ENCODE results near the gene SMAD3. TPM values are rescaled to one million over a fixed set of nuclear protein-coding genes. Genes with fewer than 3 reads are reported as not detected.

SMAD3 gene
- total and polyA plus RNA-seq, 10 of the 15 experiments (the other 5 are each of a cell fraction or from before 2014, with no cell fraction given), result 5.6 to 43.2 (median 16.0) TPM

GRCh38 chr15:67093504-67093862 lies 28.1 kb downstream of the SMAD3 start (continued):
- TF ChIP-seq GATAD2B (conservative IDR thresholded peaks at IDR 0.05; ENCODE audit: low read depth) (0 out of 2 replicates have a peak, but pooled peaks have one; percentile 58), BCL3 (IDR thresholded peaks at IDR 0.05; ENCODE audit: borderline replicate concordance, insufficient read depth, low read depth, low read length, poor library complexity, severe bottlenecking) (peak; percentile 19), RAD51 (IDR thresholded peaks at IDR 0.05) (no peak)

GRCh38 chr15:67094001-67094826 lies 28.8 kb downstream of the SMAD3 start:
- BruUV-seq (replicated peaks), result no TSS peak
- DNase-seq (ENCODE audit: low read depth, low spot score), result no peak
- Histone ChIP-seq H3K27me3 (replicated peaks in 1 of 2; ENCODE audit: control insufficient read depth in 2 of 2, insufficient read depth in 2 of 2, low read length in 1 of 2) (no peaks in the 10 kb centered on the region), H3K9ac (ENCODE audit: control insufficient read depth, insufficient read depth, low read length) (no peak overlapping the region), H3K27ac (ENCODE audit: control insufficient read depth, insufficient read depth) (peak overlapping the region; percentile 28; the same call in 1 of the 2 replicates), H4K20me1 (ENCODE audit: control insufficient read depth, insufficient read depth) (no peaks in the 10 kb centered on the region), H3K36me3 (ENCODE audit: control insufficient read depth in 2 of 2, insufficient read depth in 2 of 2, low read length in 1 of 2) (peaks cover 7 to 35% of the 10 kb centered on the region in 2 experiments; a peak in 3 of 4 replicates), H3K4me2 (ENCODE audit: control insufficient read depth, insufficient read depth) (no peak overlapping the region; the same call in 1 of the 2 replicates), H2AFZ (ENCODE audit: control insufficient read depth, low read depth, low read length) (no peak overlapping the region), H3K79me2 (ENCODE audit: control insufficient read depth, insufficient read depth, low read length) (peaks cover 84% of the 10 kb centered on the region), H3K9me3 (replicated peaks; ENCODE audit: control insufficient read depth, insufficient read depth, low read length) (no peaks in the 10 kb centered on the region), H3K4me1 (ENCODE audit: control insufficient read depth, insufficient read depth, low read length) (peaks cover 84% of the 10 kb centered on the region), H3K4me3 (0 out of 2 replicates have a peak overlapping the region, but pooled peaks have one; percentile 12)
- intact Hi-C loops (cut with micrococcal nuclease; ENCODE audit: unreplicated experiment), result no loop called here
- in situ Hi-C loops (cut with MboI), result loop anchor here (25.0 kb wide), 1 partner anchor 1307 kb away; the partner anchor contains the start of gene DENND4A
- CTCF ChIA-PET, result interaction anchor here (0.8 to 2.6 kb wide), 2 partner anchors 8 to 11 kb away, joined by 3 to 11 read pairs; no protein-coding TSS in a partner anchor
- no peak for FAIRE-seq
- TF ChIP-seq YY1 (IDR thresholded peaks at IDR 0.05; ENCODE audit: low read depth, low read length), result no peak
- TF ChIP-seq CEBPZ (IDR thresholded peaks at IDR 0.05; ENCODE audit: low read depth, low read length), result no peak
- no peak for TF ChIP-seq ATF2 (IDR thresholded peaks at IDR 0.05; ENCODE audit: low read length)
- TF ChIP-seq POU2F2 (IDR thresholded peaks at IDR 0.05; ENCODE audit: borderline replicate concordance, low read depth, low read length), result no peak
- 0 out of 2 replicates have a peak, but pooled peaks have one; percentile 2 for TF ChIP-seq POLR2A (IDR thresholded peaks at IDR 0.05; ENCODE audit: low read depth, low read length)
- TF ChIP-seq SREBF1 (IDR thresholded peaks at IDR 0.05; ENCODE audit: low read length), result no peak
- POLR2A ChIA-PET, result interaction anchor here (1.5 to 4.2 kb wide), 2 partner anchors 14 to 25 kb away, joined by 3 to 32 read pairs; no protein-coding TSS in a partner anchor
- ATAC-seq, result no peak
- SMC1A ChIA-PET (ENCODE audit: uncharacterized antibody, unreplicated experiment), result interaction anchor here (1.1 to 2.8 kb wide), 5 partner anchors 11 to 25 kb away, joined by 5 to 23 read pairs (median 6); no protein-coding TSS in a partner anchor
- WGBS (ENCODE audit: insufficient coverage, insufficient replicate concordance, low lambda C conversion rate, missing lambda C conversion rate), result 82% methylated on average over 15 of the region's 15 CpGs
- RAD21 ChIA-PET (ENCODE audit: unreplicated experiment), result interaction anchor here (1.0 to 10.3 kb wide), 5 partner anchors 7 to 40 kb away, joined by 4 to 77 read pairs (median 6); no protein-coding TSS in a partner anchor
